GM23338 (cell line): ENCODE results near the gene AGTR1. TPM values are rescaled to one million over a fixed set of nuclear protein-coding genes. Genes with fewer than 3 reads are reported as not detected.
A peak's percentile ranks its signal among the peaks of the same experiment; 100 is the strongest.

Experiments used
- ATAC-seq: fragments of 200-7000 bp; cut with Tn5 transposase; 3 replicates; pipeline ENCODE4 v1.9.1; 2020
- DNase-seq: peaks from one replicate; pipeline ENCODE4 v3.0.0-alpha.2; 2015; ENCODE audit warnings: low spot score
- H2AFZ ChIP-seq: fragments of 200-600 bp; sonication (generic); 2 replicates; pipeline ENCODE4 v1.8.0; 2016; ENCODE audit warnings: antibody characterized with exemption, mild to moderate bottlenecking, moderate library complexity
- H3F3A ChIP-seq: fragments of 200-600 bp; sonication (generic); replicated peaks from 2 replicates; pipeline ENCODE4 v1.8.0; 2017; ENCODE audit warnings: antibody characterized with exemption, mixed run types, low read depth
- H3K27ac ChIP-seq: fragments of 200-600 bp; sonication (generic); 2 replicates; pipeline ENCODE4 v1.6.1; 2016; ENCODE audit warnings: low read depth
- H3K27me3 ChIP-seq: fragments of 200-600 bp; sonication (generic); 2 replicates; pipeline ENCODE4 v1.8.0; 2016; ENCODE audit warnings: mild to moderate bottlenecking, mixed run types, moderate library complexity; ENCODE audit not compliant: insufficient read depth
- H3K36me3 ChIP-seq: fragments of 200-600 bp; sonication (generic); 2 replicates; pipeline ENCODE4 v1.8.0; 2016; ENCODE audit warnings: mild to moderate bottlenecking; ENCODE audit not compliant: insufficient read depth
- H3K4me1 ChIP-seq: fragments of 200-600 bp; sonication (generic); 2 replicates; pipeline ENCODE4 v1.8.0; 2016; ENCODE audit warnings: mild to moderate bottlenecking, moderate library complexity; ENCODE audit not compliant: insufficient read depth
- H3K4me2 ChIP-seq: fragments of 200-600 bp; sonication (generic); 2 replicates; pipeline ENCODE4 v1.7.1; 2017; ENCODE audit warnings: mixed run types
- H3K4me3 ChIP-seq: fragments of 200-600 bp; sonication (generic); 2 replicates; pipeline ENCODE4 v1.6.1; 2016; ENCODE audit warnings: mixed run types
- H3K79me2 ChIP-seq: fragments of 200-600 bp; sonication (generic); replicated peaks from 2 replicates; pipeline ENCODE4 v1.8.0; 2017; ENCODE audit warnings: mild to moderate bottlenecking; ENCODE audit not compliant: insufficient read depth
- H3K9me2 ChIP-seq: fragments of 200-600 bp; sonication (generic); 2 replicates; pipeline ENCODE4 v1.8.0; 2017; ENCODE audit not compliant: insufficient read depth
- H4K20me1 ChIP-seq: fragments of 200-600 bp; sonication (generic); replicated peaks from 2 replicates; pipeline ENCODE4 v1.8.0; 2017; ENCODE audit warnings: mild to moderate bottlenecking; ENCODE audit not compliant: insufficient read depth
- H3K27ac Mint-ChIP-seq: 2 replicates; pipeline ENCODE4 v1.8.0; 2020; ENCODE audit warnings: inconsistent platforms, mild to moderate bottlenecking, moderate library complexity, mixed read lengths
- H3K27me3 Mint-ChIP-seq: 3 replicates; pipeline ENCODE4 v1.8.0; 2022; ENCODE audit warnings: low read depth, mild to moderate bottlenecking, moderate library complexity, mixed read lengths, inconsistent platforms; ENCODE audit not compliant: insufficient read depth, poor library complexity
- H3K36me3 Mint-ChIP-seq: 3 replicates; pipeline ENCODE4 v1.8.0; 2021; ENCODE audit warnings: low read depth, mild to moderate bottlenecking, inconsistent platforms, moderate library complexity, mixed read lengths
- H3K4me1 Mint-ChIP-seq: 3 replicates; pipeline ENCODE4 v1.8.0; 2020; ENCODE audit warnings: mild to moderate bottlenecking, inconsistent platforms, mixed read lengths
- H3K4me3 Mint-ChIP-seq: 3 replicates; pipeline ENCODE4 v1.8.0; 2021; ENCODE audit warnings: moderate library complexity, mild to moderate bottlenecking, inconsistent platforms, mixed read lengths
- H3K9me3 Mint-ChIP-seq: 3 replicates; pipeline ENCODE4 v1.8.0; 2020; ENCODE audit warnings: moderate library complexity, mild to moderate bottlenecking, inconsistent platforms, mixed read lengths
- CREB1 ChIP-seq: fragments of 250-450 bp; sonication (Bioruptor Pico); IDR thresholded peaks from 2 replicates; pipeline ENCODE4 v1.5.0; 2020; ENCODE audit warnings: low read depth, mild to moderate bottlenecking, moderate library complexity
- EZH2phosphoT487 ChIP-seq: fragments of 200-600 bp; sonication (generic); IDR thresholded peaks from one replicate; pipeline ENCODE4 v1.8.1; 2018; ENCODE audit warnings: antibody characterized with exemption; ENCODE audit not compliant: unreplicated experiment
- JUNB ChIP-seq: IDR thresholded peaks from one replicate; pipeline ENCODE4 v1.6.1; 2016; ENCODE audit warnings: antibody characterized with exemption; ENCODE audit not compliant: unreplicated experiment
- NANOG ChIP-seq: IDR thresholded peaks from 2 replicates; pipeline ENCODE4 v1.6.1; 2016; ENCODE audit warnings: antibody characterized with exemption, borderline replicate concordance
- POLR2AphosphoS5 ChIP-seq: IDR thresholded peaks from 2 replicates; pipeline ENCODE4 v1.6.1; 2016; ENCODE audit warnings: antibody characterized with exemption, low read depth
- ZNF114 ChIP-seq: fragments of 250-450 bp; sonication (Bioruptor Pico); IDR thresholded peaks from 2 replicates; pipeline ENCODE4 v1.5.0; 2020; ENCODE audit warnings: mild to moderate bottlenecking, moderate library complexity
- ZNF331 ChIP-seq: fragments of 250-450 bp; sonication (Bioruptor Pico); IDR thresholded peaks from 2 replicates; pipeline ENCODE4 v1.5.0; 2020; ENCODE audit warnings: low read depth, mild to moderate bottlenecking, moderate library complexity
- polyA plus RNA-seq: library from polyadenylated mRNA; unstranded; fragments of >200 nt; fragmentation: Nextera tagmentation; extraction: Ambion mirVana; gene quantifications from 2 replicates; pipeline ENCODE4 v1.2.1, GENCODE V29; 2016
- total RNA-seq: library from RNA; depleted of rRNA; stranded (reverse); fragments of >200 nt; shearing (Covaris generic); gene quantifications from 2 replicates; pipeline ENCODE4 v1.2.3, GENCODE V29; 2014
- TF ChIP-seq, protein P1 (sequence below), 2 experiments: fragments of 200-600 bp in 1 of 2; sonication (generic) in 1 of 2; conservative IDR thresholded peaks; 2 replicates each; pipeline versions ENCODE4 v1.5.1 to v1.6.1; 2016 to 2017; ENCODE audit warnings: antibody characterized with exemption in 2 of 2, low read depth in 2 of 2, mild to moderate bottlenecking in 2 of 2, moderate library complexity in 1 of 2
- TF ChIP-seq, protein P2 (sequence below): IDR thresholded peaks from 2 replicates; pipeline ENCODE4 v1.6.1; 2016; ENCODE audit warnings: antibody characterized with exemption
- TF ChIP-seq, protein P3 (sequence below): IDR thresholded peaks from one replicate; pipeline ENCODE4 v1.6.1; 2018; ENCODE audit warnings: antibody characterized with exemption; ENCODE audit not compliant: unreplicated experiment
- TF ChIP-seq, protein P4 (sequence below): fragments of 250-450 bp; sonication (Bioruptor Pico); IDR thresholded peaks from 2 replicates; pipeline ENCODE4 v1.5.0; 2020; ENCODE audit warnings: mild to moderate bottlenecking, moderate library complexity

The AGTR1 gene
- total and polyA plus RNA-seq, 2 experiments from 2014 or later = 0.16 TPM; not detected in 1

DNA sequence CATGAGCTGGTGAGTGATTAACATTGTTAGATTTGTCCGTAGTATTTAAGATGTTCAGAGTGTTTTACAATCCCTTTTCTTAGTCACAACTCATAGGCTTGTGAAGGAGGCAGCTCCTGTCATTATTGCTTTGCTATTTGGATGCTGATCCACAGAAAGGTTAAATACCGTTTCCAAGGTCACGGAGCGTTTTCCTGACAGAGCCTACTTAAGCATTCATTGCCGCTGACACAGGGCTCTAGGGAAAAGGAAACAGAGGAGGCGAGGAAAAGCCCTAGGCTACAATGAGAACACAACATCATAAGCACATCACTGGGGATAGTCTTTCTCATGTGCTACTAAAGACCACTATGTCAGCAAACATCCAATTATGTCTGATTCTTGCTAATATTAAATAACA is 91.4 kb downstream of the AGTR1 start:
- Histone ChIP-seq H3K36me3 (0 out of 2 replicates have a peak, but pooled peaks cover 5% of the 10 kb centered on the region), H2AFZ (no peak overlapping the region), H3K4me2 (no peak overlapping the region), H3F3A (no peaks in the 10 kb centered on the region), H3K4me3 (no peak overlapping the region), H3K27me3 (no peaks in the 10 kb centered on the region), H3K9me2 (peaks cover 4% of the 10 kb centered on the region; the same call in 1 of the 2 replicates), H3K79me2 (no peaks in the 10 kb centered on the region), H3K27ac (no peak overlapping the region), H3K4me1 (no peaks in the 10 kb centered on the region), H4K20me1 (no peaks in the 10 kb centered on the region)
- H3K4me1 Mint-ChIP-seq = peaks cover 5% of the 10 kb centered on the region
- peaks cover 22% of the 10 kb centered on the region for H3K9me3 Mint-ChIP-seq
- TF ChIP-seq, protein P1, sequence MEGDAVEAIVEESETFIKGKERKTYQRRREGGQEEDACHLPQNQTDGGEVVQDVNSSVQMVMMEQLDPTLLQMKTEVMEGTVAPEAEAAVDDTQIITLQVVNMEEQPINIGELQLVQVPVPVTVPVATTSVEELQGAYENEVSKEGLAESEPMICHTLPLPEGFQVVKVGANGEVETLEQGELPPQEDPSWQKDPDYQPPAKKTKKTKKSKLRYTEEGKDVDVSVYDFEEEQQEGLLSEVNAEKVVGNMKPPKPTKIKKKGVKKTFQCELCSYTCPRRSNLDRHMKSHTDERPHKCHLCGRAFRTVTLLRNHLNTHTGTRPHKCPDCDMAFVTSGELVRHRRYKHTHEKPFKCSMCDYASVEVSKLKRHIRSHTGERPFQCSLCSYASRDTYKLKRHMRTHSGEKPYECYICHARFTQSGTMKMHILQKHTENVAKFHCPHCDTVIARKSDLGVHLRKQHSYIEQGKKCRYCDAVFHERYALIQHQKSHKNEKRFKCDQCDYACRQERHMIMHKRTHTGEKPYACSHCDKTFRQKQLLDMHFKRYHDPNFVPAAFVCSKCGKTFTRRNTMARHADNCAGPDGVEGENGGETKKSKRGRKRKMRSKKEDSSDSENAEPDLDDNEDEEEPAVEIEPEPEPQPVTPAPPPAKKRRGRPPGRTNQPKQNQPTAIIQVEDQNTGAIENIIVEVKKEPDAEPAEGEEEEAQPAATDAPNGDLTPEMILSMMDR (conservative IDR thresholded peaks at IDR 0.05; ENCODE audit: low read depth in 2 of 2) = no peak
- TF ChIP-seq ZNF114 (CRISPR knock-in tag) (no peak), POLR2AphosphoS5 (no peak), EZH2phosphoT487 (no peak), JUNB (no peak), CREB1 (CRISPR knock-in tag) (no peak), ZNF331 (no peak), NANOG (no peak)
- TF ChIP-seq, protein P2, sequence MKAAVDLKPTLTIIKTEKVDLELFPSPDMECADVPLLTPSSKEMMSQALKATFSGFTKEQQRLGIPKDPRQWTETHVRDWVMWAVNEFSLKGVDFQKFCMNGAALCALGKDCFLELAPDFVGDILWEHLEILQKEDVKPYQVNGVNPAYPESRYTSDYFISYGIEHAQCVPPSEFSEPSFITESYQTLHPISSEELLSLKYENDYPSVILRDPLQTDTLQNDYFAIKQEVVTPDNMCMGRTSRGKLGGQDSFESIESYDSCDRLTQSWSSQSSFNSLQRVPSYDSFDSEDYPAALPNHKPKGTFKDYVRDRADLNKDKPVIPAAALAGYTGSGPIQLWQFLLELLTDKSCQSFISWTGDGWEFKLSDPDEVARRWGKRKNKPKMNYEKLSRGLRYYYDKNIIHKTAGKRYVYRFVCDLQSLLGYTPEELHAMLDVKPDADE = no peak
- TF ChIP-seq, protein P3, sequence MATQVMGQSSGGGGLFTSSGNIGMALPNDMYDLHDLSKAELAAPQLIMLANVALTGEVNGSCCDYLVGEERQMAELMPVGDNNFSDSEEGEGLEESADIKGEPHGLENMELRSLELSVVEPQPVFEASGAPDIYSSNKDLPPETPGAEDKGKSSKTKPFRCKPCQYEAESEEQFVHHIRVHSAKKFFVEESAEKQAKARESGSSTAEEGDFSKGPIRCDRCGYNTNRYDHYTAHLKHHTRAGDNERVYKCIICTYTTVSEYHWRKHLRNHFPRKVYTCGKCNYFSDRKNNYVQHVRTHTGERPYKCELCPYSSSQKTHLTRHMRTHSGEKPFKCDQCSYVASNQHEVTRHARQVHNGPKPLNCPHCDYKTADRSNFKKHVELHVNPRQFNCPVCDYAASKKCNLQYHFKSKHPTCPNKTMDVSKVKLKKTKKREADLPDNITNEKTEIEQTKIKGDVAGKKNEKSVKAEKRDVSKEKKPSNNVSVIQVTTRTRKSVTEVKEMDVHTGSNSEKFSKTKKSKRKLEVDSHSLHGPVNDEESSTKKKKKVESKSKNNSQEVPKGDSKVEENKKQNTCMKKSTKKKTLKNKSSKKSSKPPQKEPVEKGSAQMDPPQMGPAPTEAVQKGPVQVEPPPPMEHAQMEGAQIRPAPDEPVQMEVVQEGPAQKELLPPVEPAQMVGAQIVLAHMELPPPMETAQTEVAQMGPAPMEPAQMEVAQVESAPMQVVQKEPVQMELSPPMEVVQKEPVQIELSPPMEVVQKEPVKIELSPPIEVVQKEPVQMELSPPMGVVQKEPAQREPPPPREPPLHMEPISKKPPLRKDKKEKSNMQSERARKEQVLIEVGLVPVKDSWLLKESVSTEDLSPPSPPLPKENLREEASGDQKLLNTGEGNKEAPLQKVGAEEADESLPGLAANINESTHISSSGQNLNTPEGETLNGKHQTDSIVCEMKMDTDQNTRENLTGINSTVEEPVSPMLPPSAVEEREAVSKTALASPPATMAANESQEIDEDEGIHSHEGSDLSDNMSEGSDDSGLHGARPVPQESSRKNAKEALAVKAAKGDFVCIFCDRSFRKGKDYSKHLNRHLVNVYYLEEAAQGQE = no peak
- TF ChIP-seq, protein P4, sequence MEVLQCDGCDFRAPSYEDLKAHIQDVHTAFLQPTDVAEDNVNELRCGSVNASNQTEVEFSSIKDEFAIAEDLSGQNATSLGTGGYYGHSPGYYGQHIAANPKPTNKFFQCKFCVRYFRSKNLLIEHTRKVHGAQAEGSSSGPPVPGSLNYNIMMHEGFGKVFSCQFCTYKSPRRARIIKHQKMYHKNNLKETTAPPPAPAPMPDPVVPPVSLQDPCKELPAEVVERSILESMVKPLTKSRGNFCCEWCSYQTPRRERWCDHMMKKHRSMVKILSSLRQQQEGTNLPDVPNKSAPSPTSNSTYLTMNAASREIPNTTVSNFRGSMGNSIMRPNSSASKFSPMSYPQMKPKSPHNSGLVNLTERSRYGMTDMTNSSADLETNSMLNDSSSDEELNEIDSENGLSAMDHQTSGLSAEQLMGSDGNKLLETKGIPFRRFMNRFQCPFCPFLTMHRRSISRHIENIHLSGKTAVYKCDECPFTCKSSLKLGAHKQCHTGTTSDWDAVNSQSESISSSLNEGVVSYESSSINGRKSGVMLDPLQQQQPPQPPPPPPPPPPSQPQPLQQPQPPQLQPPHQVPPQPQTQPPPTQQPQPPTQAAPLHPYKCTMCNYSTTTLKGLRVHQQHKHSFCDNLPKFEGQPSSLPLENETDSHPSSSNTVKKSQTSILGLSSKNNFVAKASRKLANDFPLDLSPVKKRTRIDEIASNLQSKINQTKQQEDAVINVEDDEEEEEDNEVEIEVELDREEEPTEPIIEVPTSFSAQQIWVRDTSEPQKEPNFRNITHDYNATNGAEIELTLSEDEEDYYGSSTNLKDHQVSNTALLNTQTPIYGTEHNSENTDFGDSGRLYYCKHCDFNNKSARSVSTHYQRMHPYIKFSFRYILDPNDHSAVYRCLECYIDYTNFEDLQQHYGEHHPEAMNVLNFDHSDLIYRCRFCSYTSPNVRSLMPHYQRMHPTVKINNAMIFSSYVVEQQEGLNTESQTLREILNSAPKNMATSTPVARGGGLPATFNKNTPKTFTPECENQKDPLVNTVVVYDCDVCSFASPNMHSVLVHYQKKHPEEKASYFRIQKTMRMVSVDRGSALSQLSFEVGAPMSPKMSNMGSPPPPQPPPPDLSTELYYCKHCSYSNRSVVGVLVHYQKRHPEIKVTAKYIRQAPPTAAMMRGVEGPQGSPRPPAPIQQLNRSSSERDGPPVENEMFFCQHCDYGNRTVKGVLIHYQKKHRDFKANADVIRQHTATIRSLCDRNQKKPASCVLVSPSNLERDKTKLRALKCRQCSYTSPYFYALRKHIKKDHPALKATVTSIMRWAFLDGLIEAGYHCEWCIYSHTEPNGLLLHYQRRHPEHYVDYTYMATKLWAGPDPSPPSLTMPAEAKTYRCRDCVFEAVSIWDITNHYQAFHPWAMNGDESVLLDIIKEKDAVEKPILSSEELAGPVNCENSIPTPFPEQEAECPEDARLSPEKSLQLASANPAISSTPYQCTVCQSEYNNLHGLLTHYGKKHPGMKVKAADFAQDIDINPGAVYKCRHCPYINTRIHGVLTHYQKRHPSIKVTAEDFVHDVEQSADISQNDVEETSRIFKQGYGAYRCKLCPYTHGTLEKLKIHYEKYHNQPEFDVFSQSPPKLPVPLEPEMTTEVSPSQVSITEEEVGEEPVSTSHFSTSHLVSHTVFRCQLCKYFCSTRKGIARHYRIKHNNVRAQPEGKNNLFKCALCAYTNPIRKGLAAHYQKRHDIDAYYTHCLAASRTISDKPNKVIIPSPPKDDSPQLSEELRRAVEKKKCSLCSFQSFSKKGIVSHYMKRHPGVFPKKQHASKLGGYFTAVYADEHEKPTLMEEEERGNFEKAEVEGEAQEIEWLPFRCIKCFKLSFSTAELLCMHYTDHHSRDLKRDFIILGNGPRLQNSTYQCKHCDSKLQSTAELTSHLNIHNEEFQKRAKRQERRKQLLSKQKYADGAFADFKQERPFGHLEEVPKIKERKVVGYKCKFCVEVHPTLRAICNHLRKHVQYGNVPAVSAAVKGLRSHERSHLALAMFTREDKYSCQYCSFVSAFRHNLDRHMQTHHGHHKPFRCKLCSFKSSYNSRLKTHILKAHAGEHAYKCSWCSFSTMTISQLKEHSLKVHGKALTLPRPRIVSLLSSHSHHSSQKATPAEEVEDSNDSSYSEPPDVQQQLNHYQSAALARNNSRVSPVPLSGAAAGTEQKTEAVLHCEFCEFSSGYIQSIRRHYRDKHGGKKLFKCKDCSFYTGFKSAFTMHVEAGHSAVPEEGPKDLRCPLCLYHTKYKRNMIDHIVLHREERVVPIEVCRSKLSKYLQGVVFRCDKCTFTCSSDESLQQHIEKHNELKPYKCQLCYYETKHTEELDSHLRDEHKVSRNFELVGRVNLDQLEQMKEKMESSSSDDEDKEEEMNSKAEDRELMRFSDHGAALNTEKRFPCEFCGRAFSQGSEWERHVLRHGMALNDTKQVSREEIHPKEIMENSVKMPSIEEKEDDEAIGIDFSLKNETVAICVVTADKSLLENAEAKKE (CRISPR knock-in tag) = no peak
- peak; percentile 48 for DNase-seq
- no peaks in the 10 kb centered on the region for H3K27me3 Mint-ChIP-seq
- no peak overlapping the region for H3K4me3 Mint-ChIP-seq
- H3K27ac Mint-ChIP-seq = 0 out of 2 replicates have a peak overlapping the region, but pooled peaks have one; percentile 5
- H3K36me3 Mint-ChIP-seq = peaks cover 5% of the 10 kb centered on the region; the same call in 2 of the 3 replicates
- ATAC-seq = peak; percentile 55
